ENCODE results near the gene DZIP3. TPM values are rescaled to one million over a fixed set of nuclear protein-coding genes. Genes with fewer than 3 reads are reported as not detected.

The DZIP3 gene
- total and polyA plus RNA-seq, 2 donors (not counting 1 experiment from before 2014, with no cell fraction given): 6.8 to 11.1 TPM

DNA sequence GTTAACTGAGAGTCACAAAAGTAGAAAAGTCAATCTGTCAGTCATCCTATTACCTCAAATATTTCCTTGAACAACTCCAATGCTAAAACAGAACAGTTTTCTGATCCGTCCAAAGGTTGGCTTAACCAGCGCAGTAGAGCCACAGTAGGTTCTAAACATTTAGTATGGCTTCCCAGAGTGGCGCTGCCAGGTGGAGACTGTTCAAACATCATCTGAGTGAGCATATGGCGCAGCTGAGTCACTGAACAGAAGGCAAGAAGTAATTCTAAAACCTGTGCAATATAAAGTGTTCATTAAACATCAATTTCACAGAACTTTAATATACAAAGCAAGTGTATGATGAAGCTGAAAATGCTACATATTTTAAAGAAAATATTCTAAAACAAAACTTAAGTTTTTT, 20.2 kb upstream of the DZIP3 start:
- Mint-ChIP-seq H3K4me1 (no peaks in the 10 kb centered on the region), H3K4me3 (no peak overlapping the region), H3K9me3 (ENCODE audit: insufficient read depth) (peaks cover 2% of the 10 kb centered on the region), H3K27me3 (no peaks in the 10 kb centered on the region), H3K27ac (no peak overlapping the region)
- 100% methylated on average over 2 of the region's 4 CpGs for WGBS (ENCODE audit: insufficient coverage)
- no peak overlapping the region for H3K27ac ChIP-seq (ENCODE audit: low read length in 2 of 2)
- no peaks in the 10 kb centered on the region for H3K79me2 ChIP-seq (ENCODE audit: control insufficient read depth, insufficient read depth, low read length)
- CTCF ChIA-PET: no interaction called here
- POLR2A ChIA-PET: no interaction called here
- no peak for TF ChIP-seq EZH2 (IDR thresholded peaks at IDR 0.05; ENCODE audit: borderline replicate concordance, insufficient read depth, low read depth, low read length, poor library complexity, severe bottlenecking)
- TF ChIP-seq, protein P1, sequence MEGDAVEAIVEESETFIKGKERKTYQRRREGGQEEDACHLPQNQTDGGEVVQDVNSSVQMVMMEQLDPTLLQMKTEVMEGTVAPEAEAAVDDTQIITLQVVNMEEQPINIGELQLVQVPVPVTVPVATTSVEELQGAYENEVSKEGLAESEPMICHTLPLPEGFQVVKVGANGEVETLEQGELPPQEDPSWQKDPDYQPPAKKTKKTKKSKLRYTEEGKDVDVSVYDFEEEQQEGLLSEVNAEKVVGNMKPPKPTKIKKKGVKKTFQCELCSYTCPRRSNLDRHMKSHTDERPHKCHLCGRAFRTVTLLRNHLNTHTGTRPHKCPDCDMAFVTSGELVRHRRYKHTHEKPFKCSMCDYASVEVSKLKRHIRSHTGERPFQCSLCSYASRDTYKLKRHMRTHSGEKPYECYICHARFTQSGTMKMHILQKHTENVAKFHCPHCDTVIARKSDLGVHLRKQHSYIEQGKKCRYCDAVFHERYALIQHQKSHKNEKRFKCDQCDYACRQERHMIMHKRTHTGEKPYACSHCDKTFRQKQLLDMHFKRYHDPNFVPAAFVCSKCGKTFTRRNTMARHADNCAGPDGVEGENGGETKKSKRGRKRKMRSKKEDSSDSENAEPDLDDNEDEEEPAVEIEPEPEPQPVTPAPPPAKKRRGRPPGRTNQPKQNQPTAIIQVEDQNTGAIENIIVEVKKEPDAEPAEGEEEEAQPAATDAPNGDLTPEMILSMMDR (IDR thresholded peaks at IDR 0.05): no peak
- H3K27me3 ChIP-seq (replicated peaks in 1 of 4; ENCODE audit: control extremely low read depth in 1 of 4, control insufficient read depth in 3 of 4, insufficient read depth in 4 of 4, low read length in 3 of 4): no peaks in the 10 kb centered on the region
- no peak overlapping the region for H2AFZ ChIP-seq (ENCODE audit: insufficient read depth, low read depth, low read length, poor library complexity, severe bottlenecking)
- intact Hi-C loops (cut with micrococcal nuclease): no loop called here
- H3K4me1 ChIP-seq (ENCODE audit: control insufficient read depth in 2 of 2, insufficient read depth in 2 of 2, low read length in 2 of 2): no peaks in the 10 kb centered on the region
- DNase-seq (no peak), ATAC-seq (ENCODE audit: low read depth) (no peak)
- H3K4me3 ChIP-seq (ENCODE audit: control extremely low read depth in 1 of 5, extremely low read depth in 1 of 5, insufficient read depth in 1 of 5, low read depth in 2 of 5, low read length in 4 of 5): no peak overlapping the region
- H3K9me3 ChIP-seq (ENCODE audit: control extremely low read depth in 1 of 3, control insufficient read depth in 2 of 3, insufficient read depth in 1 of 3, low read length in 2 of 3): no peaks in the 10 kb centered on the region
- no peak overlapping the region for H3K9ac ChIP-seq (ENCODE audit: low read length)
- H3K4me2 ChIP-seq (replicated peaks; ENCODE audit: low read depth, low read length, poor library complexity, severe bottlenecking): no peak overlapping the region
- peaks cover 0 to 9% of the 10 kb centered on the region in 2 experiments for H3K36me3 ChIP-seq (replicated peaks in 1 of 2; ENCODE audit: control extremely low read depth in 1 of 2, control insufficient read depth in 1 of 2, extremely low read depth in 1 of 2, insufficient read depth in 2 of 2, low read length in 1 of 2)
- H4K20me1 ChIP-seq (ENCODE audit: control insufficient read depth, insufficient read depth, low read length, poor library complexity, severe bottlenecking): no peaks in the 10 kb centered on the region

GRCh38 chr3:108578064-108578463, 11.5 kb upstream of the DZIP3 start:
- ChIA-PET POLR2A (no interaction called here), CTCF (no interaction called here)
- Mint-ChIP-seq H3K27ac (no peak overlapping the region), H3K27me3 (no peaks in the 10 kb centered on the region), H3K9me3 (ENCODE audit: insufficient read depth) (no peaks in the 10 kb centered on the region), H3K4me3 (no peak overlapping the region), H3K4me1 (no peaks in the 10 kb centered on the region)
- H3K4me2 ChIP-seq (replicated peaks; ENCODE audit: low read depth, low read length, poor library complexity, severe bottlenecking): no peak overlapping the region
- H3K36me3 ChIP-seq (replicated peaks in 1 of 2; ENCODE audit: control extremely low read depth in 1 of 2, control insufficient read depth in 1 of 2, extremely low read depth in 1 of 2, insufficient read depth in 2 of 2, low read length in 1 of 2): peaks cover 0 to 4% of the 10 kb centered on the region in 2 experiments
- H3K4me1 ChIP-seq (ENCODE audit: control insufficient read depth in 2 of 2, insufficient read depth in 2 of 2, low read length in 2 of 2): no peaks in the 10 kb centered on the region
- H4K20me1 ChIP-seq (ENCODE audit: control insufficient read depth, insufficient read depth, low read length, poor library complexity, severe bottlenecking): no peaks in the 10 kb centered on the region
- no peak for ATAC-seq (ENCODE audit: low read depth)
- no peak overlapping the region for H2AFZ ChIP-seq (ENCODE audit: insufficient read depth, low read depth, low read length, poor library complexity, severe bottlenecking)
- H3K4me3 ChIP-seq (ENCODE audit: control extremely low read depth in 1 of 5, extremely low read depth in 1 of 5, insufficient read depth in 1 of 5, low read depth in 2 of 5, low read length in 4 of 5): no peak overlapping the region
- H3K9me3 ChIP-seq (ENCODE audit: control extremely low read depth in 1 of 3, control insufficient read depth in 2 of 3, insufficient read depth in 1 of 3, low read length in 2 of 3): no peaks in the 10 kb centered on the region
- intact Hi-C loops (cut with micrococcal nuclease): no loop called here
- TF ChIP-seq, protein P1 (IDR thresholded peaks at IDR 0.05): no peak
- no peak for TF ChIP-seq EZH2 (IDR thresholded peaks at IDR 0.05; ENCODE audit: borderline replicate concordance, insufficient read depth, low read depth, low read length, poor library complexity, severe bottlenecking)
- H3K27me3 ChIP-seq (replicated peaks in 1 of 4; ENCODE audit: control extremely low read depth in 1 of 4, control insufficient read depth in 3 of 4, insufficient read depth in 4 of 4, low read length in 3 of 4): no peaks in the 10 kb centered on the region
- no peak for DNase-seq
- H3K79me2 ChIP-seq (ENCODE audit: control insufficient read depth, insufficient read depth, low read length): no peaks in the 10 kb centered on the region
- H3K27ac ChIP-seq (ENCODE audit: low read length in 2 of 2): no peak overlapping the region
- WGBS (ENCODE audit: insufficient coverage): no CpG with 5 or more reads among the region's 2 CpGs
- no peak overlapping the region for H3K9ac ChIP-seq (ENCODE audit: low read length)
